ENCODE measurements around the gene PEX11B. TPM values are rescaled to one million over a fixed set of nuclear protein-coding genes. Genes with fewer than 3 reads are reported as not detected.

Gene PEX11B
- total RNA-seq: 10 to 100 TPM; 36.9 to 44.6 TPM

GRCh38 chr1:145918144-145918991 is at the start of gene PEX11B:
PEX11B (minus strand) TSS chr1:145918717; CDS start chr1:145918688, 29 bp downstream.
- ChIA-PET CTCF (interaction anchor here (1.0 to 2.5 kb wide), 4 partner anchors 18 to 73 kb away, joined by 3 to 7 read pairs (median 4); partner anchors contain the start of gene NUDT17), POLR2A (interaction anchor here (0.5 to 1.1 kb wide), 2 partner anchors 15 to 39 kb away, joined by 3 to 4 read pairs; partner anchors contain the start of gene LIX1L)
- H3K36me3 Mint-ChIP-seq (ENCODE audit: low read depth): peaks cover 27% of the 10 kb centered on the region
- H3K27me3 Mint-ChIP-seq: no peaks in the 10 kb centered on the region
- H3K27ac Mint-ChIP-seq: peak within 1 kb of the TSS; percentile 98
- H3K4me1 Mint-ChIP-seq: peaks cover 37% of the 10 kb centered on the region
- H3K4me3 Mint-ChIP-seq: peak within 1 kb of the TSS; percentile 90
- H3K9me3 Mint-ChIP-seq: no peaks in the 10 kb centered on the region
- DNase-seq: peak; percentile 93

GRCh38 chr1:145967288-145967687 is 48.8 kb upstream of the PEX11B start:
- no peak for DNase-seq
- H3K4me1 Mint-ChIP-seq: peaks cover 33% of the 10 kb centered on the region
- no peak overlapping the region for H3K27ac Mint-ChIP-seq
- ChIA-PET CTCF (interaction anchor here (0.6 to 4.3 kb wide), 5 partner anchors 9 to 110 kb away, joined by 3 to 22 read pairs (median 5); partner anchors contain the start of gene LIX1L), POLR2A (no interaction called here)
- H3K9me3 Mint-ChIP-seq: peaks cover 7% of the 10 kb centered on the region
- no peaks in the 10 kb centered on the region for H3K27me3 Mint-ChIP-seq
- H3K4me3 Mint-ChIP-seq: no peak overlapping the region
- peaks cover 13% of the 10 kb centered on the region for H3K36me3 Mint-ChIP-seq (ENCODE audit: low read depth)

GRCh38 chr1:145965119-145965744 is 46.7 kb upstream of the PEX11B start:
- Mint-ChIP-seq H3K4me1 (peaks cover 46% of the 10 kb centered on the region), H3K4me3 (peak overlapping the region; percentile 95), H3K9me3 (peaks cover 7% of the 10 kb centered on the region), H3K36me3 (ENCODE audit: low read depth) (peaks cover 13% of the 10 kb centered on the region), H3K27me3 (no peaks in the 10 kb centered on the region), H3K27ac (peak overlapping the region; percentile 89)
- ChIA-PET POLR2A (interaction anchor here (0.6 to 1.4 kb wide), 5 partner anchors 8 to 87 kb away, joined by 3 to 6 read pairs (median 4); partner anchors contain the start of gene RBM8A), CTCF (interaction anchor here (0.8 to 3.9 kb wide), 10 partner anchors 8 to 120 kb away, joined by 3 to 43 read pairs (median 6); partner anchors contain the start of genes NUDT17 and RBM8A)
- DNase-seq: no peak

- ChIA-PET POLR2A (interaction anchor here (0.6 to 1.4 kb wide), 6 partner anchors 9 to 87 kb away, joined by 3 to 6 read pairs (median 4); partner anchors contain the start of gene RBM8A), CTCF (interaction anchor here (0.7 to 3.9 kb wide), 10 partner anchors 8 to 119 kb away, joined by 3 to 43 read pairs (median 5); partner anchors contain the start of genes NUDT17 and RBM8A)
- Mint-ChIP-seq H3K27ac (peak within 1 kb of the TSS; percentile 89), H3K4me3 (peak within 1 kb of the TSS; percentile 95), H3K9me3 (peaks cover 7% of the 10 kb centered on the region), H3K27me3 (peaks cover 1% of the 10 kb centered on the region), H3K4me1 (peaks cover 51% of the 10 kb centered on the region), H3K36me3 (ENCODE audit: low read depth) (peaks cover 11% of the 10 kb centered on the region)
- DNase-seq: peak; percentile 97
Measured at GRCh38 chr1:145964328-145965118, 46.0 kb upstream of the PEX11B start, which contains the start of the genes ANKRD34A and POLR3GL. ANKRD34A (minus strand) TSS chr1:145964575; CDS start chr1:145961759, 2,816 bp downstream. POLR3GL (plus strand) TSS chr1:145964690; CDS start chr1:145974866, 10,176 bp downstream.

GRCh38 chr1:145963265-145964019 is 44.9 kb upstream of the PEX11B start:
- CTCF ChIA-PET: interaction anchor here (0.7 to 3.9 kb wide), 10 partner anchors 9 to 118 kb away, joined by 3 to 43 read pairs (median 5); partner anchors contain the start of genes NUDT17 and RBM8A
- Mint-ChIP-seq H3K36me3 (ENCODE audit: low read depth) (peaks cover 11% of the 10 kb centered on the region), H3K4me1 (peaks cover 62% of the 10 kb centered on the region)

GRCh38 chr1:145962157-145963102 is 43.9 kb upstream of the PEX11B start:
- Mint-ChIP-seq H3K27me3 (peaks cover 4% of the 10 kb centered on the region), H3K9me3 (peaks cover 2% of the 10 kb centered on the region), H3K4me3 (peak overlapping the region; percentile 95), H3K36me3 (ENCODE audit: low read depth) (peaks cover 3% of the 10 kb centered on the region), H3K4me1 (peaks cover 63% of the 10 kb centered on the region), H3K27ac (peak overlapping the region; percentile 89)
- ChIA-PET POLR2A (no interaction called here), CTCF (interaction anchor here (1.1 to 3.9 kb wide), 6 partner anchors 16 to 117 kb away, joined by 3 to 43 read pairs (median 9); partner anchors contain the start of genes NUDT17 and RBM8A)
- peak; percentile 20 for DNase-seq

More at GRCh38 chr1:145963265-145964019, 44.9 kb upstream of the PEX11B start:
- POLR2A ChIA-PET: interaction anchor here (1.0 to 1.4 kb wide), 3 partner anchors 29 to 88 kb away, joined by 3 to 6 read pairs (median 5); partner anchors contain the start of gene RBM8A
- no peak for DNase-seq
- peak overlapping the region; percentile 95 for H3K4me3 Mint-ChIP-seq
- H3K27ac Mint-ChIP-seq: peak overlapping the region; percentile 89
- H3K9me3 Mint-ChIP-seq: peaks cover 7% of the 10 kb centered on the region
- peaks cover 4% of the 10 kb centered on the region for H3K27me3 Mint-ChIP-seq

- Mint-ChIP-seq H3K27me3 (peaks cover 4% of the 10 kb centered on the region), H3K4me1 (peaks cover 67% of the 10 kb centered on the region), H3K9me3 (no peaks in the 10 kb centered on the region), H3K27ac (peak overlapping the region; percentile 83), H3K36me3 (ENCODE audit: low read depth) (no peaks in the 10 kb centered on the region), H3K4me3 (peak overlapping the region; percentile 86)
- peak; percentile 47 for DNase-seq
- ChIA-PET POLR2A (interaction anchor here (1.1 kb wide), 1 partner anchor 496 kb away, joined by 6 read pairs; no protein-coding TSS in a partner anchor), CTCF (interaction anchor here (1.4 kb wide), 1 partner anchor 46 kb away, joined by 4 read pairs; no protein-coding TSS in a partner anchor)
Measured at GRCh38 chr1:145961425-145962156, 43.1 kb upstream of the PEX11B start.

- Mint-ChIP-seq H3K4me3 (peak overlapping the region; percentile 86), H3K4me1 (peaks cover 70% of the 10 kb centered on the region), H3K9me3 (no peaks in the 10 kb centered on the region), H3K27me3 (peaks cover 4% of the 10 kb centered on the region), H3K27ac (peak overlapping the region; percentile 73), H3K36me3 (ENCODE audit: low read depth) (no peaks in the 10 kb centered on the region)
- CTCF ChIA-PET: interaction anchor here (1.4 kb wide), 1 partner anchor 46 kb away, joined by 4 read pairs; no protein-coding TSS in a partner anchor
- POLR2A ChIA-PET: interaction anchor here (1.1 kb wide), 1 partner anchor 496 kb away, joined by 6 read pairs; no protein-coding TSS in a partner anchor
- DNase-seq: no peak
Measured at GRCh38 chr1:145961109-145961424, 42.5 kb upstream of the PEX11B start.

- CTCF ChIA-PET: no interaction called here
- DNase-seq: peak; percentile 53
- Mint-ChIP-seq H3K9me3 (no peaks in the 10 kb centered on the region), H3K4me3 (peak overlapping the region; percentile 86), H3K4me1 (peaks cover 75% of the 10 kb centered on the region), H3K27me3 (peaks cover 4% of the 10 kb centered on the region), H3K36me3 (ENCODE audit: low read depth) (no peaks in the 10 kb centered on the region), H3K27ac (peak overlapping the region; percentile 73)
- POLR2A ChIA-PET: interaction anchor here (1.1 kb wide), 1 partner anchor 495 kb away, joined by 6 read pairs; no protein-coding TSS in a partner anchor
Measured at GRCh38 chr1:145960468-145961108, 42.1 kb upstream of the PEX11B start.
